Left ventricle myocardium inferior (tissue), 1 donor: ENCODE measurements around the gene LRP8. TPM values are rescaled to one million over a fixed set of nuclear protein-coding genes. Genes with fewer than 3 reads are reported as not detected.

Experiments
- DNase-seq: peaks from one replicate; pipeline ENCODE4 v3.0.0-alpha.2; 2020
- H3K27ac ChIP-seq: fragments of 200-600 bp; replicated peaks from 2 replicates; pipeline ENCODE4 v1.8.0; 2021
- H3K27me3 ChIP-seq: fragments of 200-600 bp; 2 replicates; pipeline ENCODE4 v1.8.0; 2021; ENCODE audit warnings: low read depth
- H3K36me3 ChIP-seq: fragments of 200-600 bp; 2 replicates; pipeline ENCODE4 v1.8.0; 2021
- H3K4me1 ChIP-seq: fragments of 200-600 bp; 2 replicates; pipeline ENCODE4 v1.8.0; 2021
- H3K4me3 ChIP-seq: fragments of 200-600 bp; 2 replicates; pipeline ENCODE4 v1.8.0; 2021; ENCODE audit warnings: mild to moderate bottlenecking, moderate library complexity
- H3K9me3 ChIP-seq: fragments of 200-600 bp; replicated peaks from 2 replicates; pipeline ENCODE4 v1.8.0; 2021
- intact Hi-C: fragments of 100-400 bp; cut with micrococcal nuclease; formaldehyde crosslinking; loops from one replicate; pipeline ENCODE4 v1.11.0; 2022
- total RNA-seq: library from RNA; stranded (reverse); fragmentation: NEBNext Ultra II Directional; extraction: Animal tissue kit (Norgen Biotek cat#: 25700); gene quantifications from one replicate; pipeline ENCODE4 v1.2.1, GENCODE V29; 2021
- TF ChIP-seq, protein P1 (sequence below): fragments of 200-600 bp; IDR thresholded peaks from 2 replicates; pipeline ENCODE4 v1.8.0; 2021; ENCODE audit warnings: antibody characterized with exemption, mild to moderate bottlenecking, borderline replicate concordance
- donor health status: DM: no; HTN: yes; CAD: no; lungs with severe emphysema.

The LRP8 gene
- total RNA-seq, 1 donor from 2014 or later: 1.8 TPM

GRCh38 chr1:53203466-53203865 lies 124.4 kb downstream of the LRP8 start:
- DNase-seq: no peak
- Histone ChIP-seq H3K4me3 (no peak overlapping the region), H3K27ac (no peak overlapping the region), H3K27me3 (no peaks in the 10 kb centered on the region), H3K4me1 (peaks cover 40% of the 10 kb centered on the region), H3K36me3 (peaks cover 73% of the 10 kb centered on the region), H3K9me3 (peaks cover 8% of the 10 kb centered on the region)
- TF ChIP-seq, protein P1, sequence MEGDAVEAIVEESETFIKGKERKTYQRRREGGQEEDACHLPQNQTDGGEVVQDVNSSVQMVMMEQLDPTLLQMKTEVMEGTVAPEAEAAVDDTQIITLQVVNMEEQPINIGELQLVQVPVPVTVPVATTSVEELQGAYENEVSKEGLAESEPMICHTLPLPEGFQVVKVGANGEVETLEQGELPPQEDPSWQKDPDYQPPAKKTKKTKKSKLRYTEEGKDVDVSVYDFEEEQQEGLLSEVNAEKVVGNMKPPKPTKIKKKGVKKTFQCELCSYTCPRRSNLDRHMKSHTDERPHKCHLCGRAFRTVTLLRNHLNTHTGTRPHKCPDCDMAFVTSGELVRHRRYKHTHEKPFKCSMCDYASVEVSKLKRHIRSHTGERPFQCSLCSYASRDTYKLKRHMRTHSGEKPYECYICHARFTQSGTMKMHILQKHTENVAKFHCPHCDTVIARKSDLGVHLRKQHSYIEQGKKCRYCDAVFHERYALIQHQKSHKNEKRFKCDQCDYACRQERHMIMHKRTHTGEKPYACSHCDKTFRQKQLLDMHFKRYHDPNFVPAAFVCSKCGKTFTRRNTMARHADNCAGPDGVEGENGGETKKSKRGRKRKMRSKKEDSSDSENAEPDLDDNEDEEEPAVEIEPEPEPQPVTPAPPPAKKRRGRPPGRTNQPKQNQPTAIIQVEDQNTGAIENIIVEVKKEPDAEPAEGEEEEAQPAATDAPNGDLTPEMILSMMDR: no peak
- intact Hi-C loops: no loop called here

DNA sequence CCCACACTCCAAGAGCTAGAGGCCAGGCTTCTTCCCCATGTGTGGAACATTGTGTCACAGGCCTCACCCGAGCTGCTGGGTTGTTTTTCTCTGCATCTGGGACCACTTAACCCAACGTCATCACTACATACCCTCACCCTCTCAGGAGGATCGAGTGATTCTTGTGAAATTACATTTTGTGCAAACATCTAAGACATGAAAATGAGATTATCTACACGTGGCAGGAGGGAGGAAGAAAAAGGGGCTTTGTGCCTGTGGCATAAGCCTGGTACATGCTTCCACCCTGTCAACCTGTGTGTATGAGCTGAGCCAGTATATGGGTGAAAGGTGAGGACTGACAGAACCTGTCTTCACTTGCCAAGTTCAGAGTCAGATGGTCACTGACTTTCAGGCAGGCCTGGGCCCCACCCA lies 129.6 kb downstream of the LRP8 start:
- Histone ChIP-seq H3K27me3 (no peaks in the 10 kb centered on the region), H3K4me3 (peak overlapping the region; percentile 87), H3K27ac (peak overlapping the region; percentile 98), H3K4me1 (peaks cover 61% of the 10 kb centered on the region), H3K9me3 (no peaks in the 10 kb centered on the region), H3K36me3 (peaks cover 24% of the 10 kb centered on the region)
- intact Hi-C loops: no loop called here
- TF ChIP-seq, protein P1: no peak
- no peak for DNase-seq

DNA sequence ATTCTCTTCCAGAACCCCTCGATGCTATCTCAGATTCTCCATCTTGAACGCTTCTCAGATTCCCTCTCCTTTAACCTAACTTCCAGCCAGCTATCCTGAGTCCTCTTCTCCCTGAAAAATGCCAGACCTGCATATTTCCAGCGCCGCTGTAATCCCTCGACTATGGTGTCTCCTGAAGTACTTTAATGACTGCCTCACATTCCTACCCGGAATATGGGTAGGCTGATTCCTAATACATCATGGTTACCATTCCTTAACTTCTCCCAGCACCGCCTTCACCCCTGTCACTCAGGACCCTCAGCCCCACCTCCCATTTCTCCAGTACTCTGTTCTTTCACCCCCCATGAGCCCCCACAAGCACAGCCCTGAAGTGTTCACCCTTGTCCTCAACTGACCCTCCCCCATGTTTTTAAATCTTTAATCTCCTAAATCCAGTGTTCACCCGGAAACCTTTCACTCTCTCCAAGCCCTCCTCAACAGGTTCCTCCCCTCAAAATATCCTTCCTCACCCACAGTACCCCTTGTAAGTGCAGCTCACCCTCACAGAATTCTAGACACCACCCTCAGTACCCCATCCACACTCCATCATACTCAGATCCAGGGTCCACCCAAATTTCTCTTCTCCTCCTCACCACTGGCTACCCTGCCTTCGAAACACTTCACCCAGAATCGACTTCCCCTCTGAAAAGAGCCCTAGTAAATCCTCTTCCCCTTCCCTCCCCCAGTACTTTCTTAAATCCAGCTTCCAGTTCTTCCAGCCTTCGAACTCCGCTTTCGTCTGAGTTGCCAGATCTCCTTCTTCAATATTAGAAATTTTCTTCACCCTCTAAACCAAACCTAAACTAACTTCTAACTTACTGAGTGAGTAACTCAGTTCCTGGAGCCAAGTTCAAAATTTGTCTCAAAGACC lies 130.3 kb downstream of the LRP8 start:
- TF ChIP-seq, protein P1: no peak
- Histone ChIP-seq H3K27ac (peak overlapping the region; percentile 98), H3K4me1 (peaks cover 61% of the 10 kb centered on the region), H3K36me3 (peaks cover 17% of the 10 kb centered on the region), H3K27me3 (no peaks in the 10 kb centered on the region), H3K9me3 (no peaks in the 10 kb centered on the region), H3K4me3 (peak overlapping the region; percentile 87)
- DNase-seq: no peak
- intact Hi-C loops: no loop called here

DNA sequence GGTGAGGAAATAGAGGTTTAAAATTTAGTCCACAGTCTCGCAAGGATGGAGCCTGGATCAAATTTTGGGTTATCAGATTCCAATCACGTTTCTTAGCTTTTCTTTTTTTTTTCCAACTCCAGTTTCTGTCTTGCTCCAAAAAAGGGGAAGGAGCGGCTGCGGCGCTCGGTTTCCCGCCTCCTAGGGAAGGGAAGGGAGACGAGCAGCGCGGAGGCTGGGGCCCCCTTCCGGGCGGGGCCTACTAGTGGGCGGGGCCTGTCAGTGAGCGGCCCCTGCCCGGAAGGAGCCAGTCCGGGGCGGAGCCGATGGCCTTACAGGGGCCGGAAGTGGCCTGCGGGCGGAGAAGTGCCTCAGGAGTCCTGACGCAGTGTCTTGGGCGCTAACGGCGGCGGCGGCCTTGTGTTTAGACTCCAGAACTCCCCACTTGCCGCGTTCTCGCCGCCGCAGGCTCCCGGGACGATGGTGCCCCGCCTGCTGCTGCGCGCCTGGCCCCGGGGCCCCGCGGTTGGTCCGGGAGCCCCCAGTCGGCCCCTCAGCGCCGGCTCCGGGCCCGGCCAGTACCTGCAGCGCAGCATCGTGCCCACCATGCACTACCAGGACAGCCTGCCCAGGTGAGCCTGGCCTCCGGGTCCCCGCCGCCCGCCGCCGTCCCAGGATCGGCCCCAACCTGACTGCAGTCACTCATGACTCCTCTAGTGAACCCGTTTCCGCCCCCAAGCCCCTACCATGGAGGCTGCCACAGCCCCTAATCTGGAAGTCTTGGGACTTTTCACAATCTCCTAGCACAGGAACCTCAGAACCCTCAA lies 131.2 kb downstream of the LRP8 start, which contains the start of gene CPT2:
CPT2 (plus strand) TSS at position 340 of the 806 bp plus-strand sequence; CDS start at position 460, 120 bp downstream.
- no peaks in the 10 kb centered on the region for H3K27me3 ChIP-seq
- H3K4me1 ChIP-seq: peaks cover 61% of the 10 kb centered on the region
- H3K4me3 ChIP-seq: peak within 1 kb of the TSS; percentile 87
- H3K36me3 ChIP-seq: peaks cover 9% of the 10 kb centered on the region
- no peaks in the 10 kb centered on the region for H3K9me3 ChIP-seq
- intact Hi-C loops: no loop called here
- TF ChIP-seq, protein P1: peak; percentile 25
- DNase-seq: peak; percentile 95
- peak within 1 kb of the TSS; percentile 98 for H3K27ac ChIP-seq

DNA sequence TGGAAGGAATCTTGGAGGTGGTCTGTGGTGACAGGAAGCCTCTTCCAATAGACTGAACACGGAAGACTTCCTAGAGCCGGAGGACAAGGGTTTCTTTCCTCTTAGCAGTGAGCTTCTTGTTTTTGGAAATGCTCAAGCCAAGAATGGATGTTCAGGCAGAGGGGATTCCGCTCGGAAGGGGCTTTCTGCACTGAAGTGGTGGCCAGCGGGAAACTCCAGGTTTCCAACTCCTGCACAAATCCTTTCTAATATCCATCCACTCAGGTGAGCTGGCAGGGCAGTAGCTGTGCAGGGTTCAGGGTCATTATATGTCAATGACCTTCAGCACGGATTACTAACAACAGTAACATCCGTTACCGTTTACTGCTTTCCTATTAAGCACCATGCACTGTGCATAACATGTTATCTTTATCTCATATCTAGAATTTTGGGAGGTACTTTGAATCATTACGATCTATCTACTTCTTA lies 131.8 kb downstream of the LRP8 start:
- Histone ChIP-seq H3K36me3 (peaks cover 3% of the 10 kb centered on the region), H3K4me1 (peaks cover 56% of the 10 kb centered on the region), H3K9me3 (no peaks in the 10 kb centered on the region), H3K27me3 (no peaks in the 10 kb centered on the region), H3K4me3 (peak overlapping the region; percentile 87), H3K27ac (peak overlapping the region; percentile 98)
- intact Hi-C loops: no loop called here
- TF ChIP-seq, protein P1: no peak
- no peak for DNase-seq
